Gastrocnemius medialis (tissue), 4 donors: ENCODE data around the gene SLC6A17. TPM values are rescaled to one million over a fixed set of nuclear protein-coding genes. Genes with fewer than 3 reads are reported as not detected.
A peak's percentile ranks its signal among the peaks of the same experiment; 100 is the strongest.

Experiments
- ATAC-seq, 2 donors: fragments of 150-250 bp; one replicate each; pipeline ENCODE4 v1.9.1; 2016
- DNase-seq, 2 donors: peaks; one replicate each; pipeline ENCODE4 v3.0.0-alpha.2; 2019
- H3K27ac ChIP-seq, 4 donors: fragments of 200-600 bp; sonication (generic); 1 replicate in 1 of 4; 2 replicates in 3 of 4; pipeline ENCODE4 v1.5.1; 2016 to 2018; ENCODE audit warnings: mild to moderate bottlenecking in 2 of 4, moderate library complexity in 1 of 4
- H3K27me3 ChIP-seq, 3 donors: fragments of 200-600 bp; sonication (generic) in 2 of 3; 1 replicate in 1 of 3; 2 replicates in 2 of 3; pipeline versions ENCODE4 v1.5.1 to v1.6.0; 2016 to 2019; ENCODE audit warnings: mild to moderate bottlenecking in 1 of 3, moderate library complexity in 1 of 3
- H3K36me3 ChIP-seq, 2 donors: fragments of 200-600 bp; sonication (generic) in 1 of 2; one replicate each; pipeline ENCODE4 v1.5.1; 2017 to 2018
- H3K4me1 ChIP-seq, 2 donors: fragments of 200-600 bp; sonication (generic) in 1 of 2; one replicate each; pipeline ENCODE4 v1.5.1; 2016 to 2017; ENCODE audit warnings: mild to moderate bottlenecking in 2 of 2
- H3K4me3 ChIP-seq, 4 donors: fragments of 200-600 bp; sonication (generic) in 3 of 4; 1 replicate in 1 of 4; 2 replicates in 3 of 4; pipeline ENCODE4 v1.5.1; 2016 to 2019; ENCODE audit warnings: mild to moderate bottlenecking in 2 of 4
- H3K9me3 ChIP-seq, 3 donors: fragments of 200-600 bp; sonication (generic) in 2 of 3; 1 replicate in 1 of 3; 2 replicates in 2 of 3; pipeline ENCODE4 v1.5.1; 2016 to 2019
- CTCF ChIP-seq, 5 experiments: fragments of 450-650 bp in 3 of 5; fragments of 200-600 bp in 2 of 5; sonication (generic) in 2 of 5; IDR thresholded peaks in 4 of 5; conservative IDR thresholded peaks in 1 of 5; 1 replicate in 4 of 5; 2 replicates in 1 of 5; pipeline ENCODE4 v1.5.1; 2016 to 2019; ENCODE audit warnings: antibody characterized with exemption in 5 of 5, mild to moderate bottlenecking in 3 of 5, moderate library complexity in 3 of 5
- POLR2A ChIP-seq, 2 donors: fragments of 450-650 bp; IDR thresholded peaks; one replicate each; pipeline ENCODE4 v1.6.1; 2017; ENCODE audit warnings: antibody characterized with exemption in 2 of 2, mild to moderate bottlenecking in 2 of 2, moderate library complexity in 2 of 2
- in situ Hi-C, 4 donors: fragments of 200-750 bp; cut with MboI; loops; one replicate each; pipeline versions ENCODE4 v1.15.0 to v1.8.0; 2017; ENCODE audit warnings: low sequenced_read_pairs in 4 of 4
- intact Hi-C: fragments of 100-400 bp; cut with DNase I; formaldehyde crosslinking; loops from one replicate; pipeline ENCODE4 v1.15.1; 2023; ENCODE audit warnings: low total_unique reads
- total RNA-seq, 4 donors: library from RNA; depleted of rRNA; stranded (reverse); fragments of >200 nt; gene quantifications; one replicate each; pipeline versions ENCODE4 v1.1.0 to v1.2.3, GENCODE V29; 2016

SLC6A17 gene
- total RNA-seq, 4 donors from 2014 or later = 0.02 to 0.03 TPM; not detected in 2

GRCh38 chr1:110200190-110200589 lies 49.9 kb downstream of the SLC6A17 start:
- no peak for DNase-seq
- in situ Hi-C loops = loop anchor here (5.0 to 10.0 kb wide), 4 partner anchors 112 to 295 kb away; no protein-coding TSS in a partner anchor
- no peaks in the 10 kb centered on the region for H3K27me3 ChIP-seq
- no peaks in the 10 kb centered on the region for H3K9me3 ChIP-seq
- ATAC-seq = no peak
- intact Hi-C loops = no loop called here
- no peak overlapping the region for H3K4me3 ChIP-seq
- no peak overlapping the region for H3K27ac ChIP-seq
- no peaks in the 10 kb centered on the region for H3K36me3 ChIP-seq
- no peaks in the 10 kb centered on the region for H3K4me1 ChIP-seq
- no peak for TF ChIP-seq POLR2A (IDR thresholded peaks at IDR 0.05)
- no peak for TF ChIP-seq CTCF (IDR thresholded peaks at IDR 0.05 in 4 of 5, conservative IDR thresholded peaks at IDR 0.05 in 1 of 5)

GRCh38 chr1:110200666-110201065 lies 50.4 kb downstream of the SLC6A17 start:
- no peaks in the 10 kb centered on the region for H3K9me3 ChIP-seq
- H3K27me3 ChIP-seq = no peaks in the 10 kb centered on the region
- intact Hi-C loops (no loop called here), in situ Hi-C loops (loop anchor here (5.0 to 10.0 kb wide), 4 partner anchors 112 to 294 kb away; no protein-coding TSS in a partner anchor)
- H3K27ac ChIP-seq = no peak overlapping the region
- H3K4me1 ChIP-seq = no peaks in the 10 kb centered on the region
- no peak overlapping the region for H3K4me3 ChIP-seq
- TF ChIP-seq POLR2A (IDR thresholded peaks at IDR 0.05) (no peak), CTCF (IDR thresholded peaks at IDR 0.05 in 4 of 5, conservative IDR thresholded peaks at IDR 0.05 in 1 of 5) (no peak)
- DNase-seq (no peak), ATAC-seq (no peak)
- no peaks in the 10 kb centered on the region for H3K36me3 ChIP-seq

GRCh38 chr1:110201157-110201825 lies 51.0 kb downstream of the SLC6A17 start:
- Histone ChIP-seq H3K27me3 (no peaks in the 10 kb centered on the region), H3K9me3 (no peaks in the 10 kb centered on the region), H3K4me1 (no peaks in the 10 kb centered on the region), H3K27ac (no peak overlapping the region), H3K36me3 (no peaks in the 10 kb centered on the region), H3K4me3 (no peak overlapping the region)
- in situ Hi-C loops (loop anchor here (5.0 to 10.0 kb wide), 4 partner anchors 111 to 294 kb away; no protein-coding TSS in a partner anchor), intact Hi-C loops (no loop called here)
- no peak for DNase-seq
- ATAC-seq = no peak
- no peak for TF ChIP-seq CTCF (IDR thresholded peaks at IDR 0.05 in 4 of 5, conservative IDR thresholded peaks at IDR 0.05 in 1 of 5)
- no peak for TF ChIP-seq POLR2A (IDR thresholded peaks at IDR 0.05)

GRCh38 chr1:110203021-110203661 lies 52.8 kb downstream of the SLC6A17 start:
- no peak overlapping the region for H3K27ac ChIP-seq
- no peak overlapping the region for H3K4me3 ChIP-seq
- in situ Hi-C loops (loop anchor here (5.0 to 10.0 kb wide), 4 partner anchors 109 to 292 kb away; no protein-coding TSS in a partner anchor), intact Hi-C loops (loop anchor here (1.0 to 2.0 kb wide), 3 partner anchors 109 to 292 kb away; no protein-coding TSS in a partner anchor)
- DNase-seq (no peak), ATAC-seq (peak; percentile 64 to 66)
- H3K9me3 ChIP-seq = no peaks in the 10 kb centered on the region
- TF ChIP-seq POLR2A (IDR thresholded peaks at IDR 0.05) (no peak), CTCF (IDR thresholded peaks at IDR 0.05 in 4 of 5, conservative IDR thresholded peaks at IDR 0.05 in 1 of 5) (peak; percentile 73 to 90 (median 82))
- H3K27me3 ChIP-seq = no peaks in the 10 kb centered on the region
- no peaks in the 10 kb centered on the region for H3K4me1 ChIP-seq
- H3K36me3 ChIP-seq = no peaks in the 10 kb centered on the region
